Neuron (in vitro differentiated cells): ENCODE results near the gene GPR87.

Experiments used
- H2AFZ ChIP-seq: one replicate; pipeline ENCODE4 v1.6.1; 2013; ENCODE audit warnings: low read depth, mild to moderate bottlenecking, inconsistent platforms, low read length, moderate library complexity
- H3K27me3 ChIP-seq: one replicate; pipeline ENCODE4 v1.6.1; 2013; ENCODE audit warnings: low read length; ENCODE audit not compliant: insufficient read depth
- H3K36me3 ChIP-seq: one replicate; pipeline ENCODE4 v1.6.1; 2013; ENCODE audit warnings: low read length; ENCODE audit not compliant: insufficient read depth
- H3K4me1 ChIP-seq: one replicate; pipeline ENCODE4 v1.6.1; 2013; ENCODE audit warnings: low read length; ENCODE audit not compliant: insufficient read depth
- H3K4me3 ChIP-seq: 2 replicates; pipeline ENCODE4 v1.5.1; 2013; ENCODE audit warnings: mild to moderate bottlenecking, low read length, moderate library complexity
- H3K9me3 ChIP-seq: one replicate; pipeline ENCODE4 v1.6.1; 2013; ENCODE audit warnings: low read length

The GPR87 gene, protein sequence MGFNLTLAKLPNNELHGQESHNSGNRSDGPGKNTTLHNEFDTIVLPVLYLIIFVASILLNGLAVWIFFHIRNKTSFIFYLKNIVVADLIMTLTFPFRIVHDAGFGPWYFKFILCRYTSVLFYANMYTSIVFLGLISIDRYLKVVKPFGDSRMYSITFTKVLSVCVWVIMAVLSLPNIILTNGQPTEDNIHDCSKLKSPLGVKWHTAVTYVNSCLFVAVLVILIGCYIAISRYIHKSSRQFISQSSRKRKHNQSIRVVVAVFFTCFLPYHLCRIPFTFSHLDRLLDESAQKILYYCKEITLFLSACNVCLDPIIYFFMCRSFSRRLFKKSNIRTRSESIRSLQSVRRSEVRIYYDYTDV

DNA sequence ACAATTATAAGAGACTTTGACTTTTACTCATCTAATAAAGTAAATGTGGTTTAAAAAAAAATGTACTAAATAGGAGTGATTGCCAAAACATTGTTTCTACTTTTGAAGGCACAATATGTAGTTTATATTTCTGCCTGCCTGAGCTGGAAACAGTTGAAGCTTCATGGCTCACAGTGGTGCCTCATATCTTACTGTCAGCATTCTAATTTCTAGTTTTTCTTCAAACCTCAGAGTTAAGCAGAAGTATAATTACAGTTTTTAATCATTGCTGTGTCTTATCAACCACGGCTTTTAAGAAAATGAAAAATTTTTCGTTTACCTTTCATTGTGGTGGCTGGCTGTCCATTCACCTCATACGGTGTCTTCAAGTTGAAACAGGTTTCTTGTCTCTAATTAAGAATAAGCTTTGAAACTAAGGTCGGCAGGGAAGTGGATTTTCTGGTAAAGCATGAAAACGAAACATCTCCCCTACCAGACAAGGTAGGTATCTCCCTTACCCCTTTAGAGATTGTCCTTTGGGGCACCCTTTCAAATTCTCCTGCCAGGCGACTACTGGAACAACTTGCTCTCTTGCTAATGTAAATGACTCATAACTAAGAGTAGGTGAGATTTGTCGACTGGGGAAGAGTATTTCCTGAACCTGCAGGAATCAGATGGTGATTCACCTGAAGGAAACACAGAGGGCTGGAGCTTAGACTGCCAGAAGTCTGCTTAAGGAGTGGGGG lies at the start of gene GPR87:
Gene GPR87 (minus strand): TSS at position 554 of the 725 bp plus-strand sequence. CDS start 16,720 bp downstream, outside the sequence.
- H3K27me3 ChIP-seq, result no peaks in the 10 kb centered on the region
- H3K36me3 ChIP-seq, result no peaks in the 10 kb centered on the region
- H3K4me1 ChIP-seq, result no peaks in the 10 kb centered on the region
- no peak within 1 kb of the TSS for H3K4me3 ChIP-seq
- H3K9me3 ChIP-seq, result no peaks in the 10 kb centered on the region
- H2AFZ ChIP-seq, result no peak within 1 kb of the TSS

DNA sequence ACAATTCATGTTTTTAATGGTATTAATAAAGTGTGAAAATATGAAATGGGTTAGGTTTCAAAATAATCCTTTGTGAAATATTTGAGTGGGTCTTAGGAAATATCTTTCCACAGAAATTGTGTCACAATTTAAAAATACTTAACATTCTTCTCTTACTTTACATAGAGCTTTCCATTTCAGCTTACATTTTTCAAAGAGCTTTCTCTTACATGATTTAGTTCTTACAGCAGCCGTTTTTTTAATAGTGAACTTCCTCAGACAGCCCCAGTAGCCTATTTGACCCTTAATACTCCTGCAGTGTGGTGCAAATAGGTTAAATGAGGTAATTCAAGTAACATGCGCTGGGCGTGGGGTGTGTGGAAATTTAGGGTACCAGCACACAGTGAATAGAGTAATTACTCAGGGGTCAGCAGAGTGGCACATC lies 46.1 kb upstream of the GPR87 start:
- Histone ChIP-seq H3K4me1 (no peaks in the 10 kb centered on the region), H3K36me3 (no peaks in the 10 kb centered on the region), H3K27me3 (no peaks in the 10 kb centered on the region), H3K9me3 (no peaks in the 10 kb centered on the region), H2AFZ (no peak overlapping the region), H3K4me3 (no peak overlapping the region)

DNA sequence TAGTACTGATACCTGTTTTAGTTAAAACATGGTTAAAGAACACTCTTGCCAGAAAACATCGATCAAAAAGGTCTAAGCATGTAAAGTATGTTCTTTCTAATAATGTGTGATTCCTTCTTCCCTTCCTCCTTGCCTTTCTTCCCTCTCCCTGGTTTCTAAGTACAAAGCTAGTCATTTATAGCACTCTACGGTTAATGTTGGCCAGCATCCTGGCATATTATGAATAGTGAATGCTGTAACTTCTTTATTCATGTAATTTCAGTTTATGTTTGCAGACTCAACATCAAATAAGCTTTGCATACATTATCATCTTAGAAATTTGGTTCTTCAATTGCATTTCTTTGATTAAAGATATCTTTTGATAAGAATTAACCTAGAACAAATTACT lies 40.8 kb upstream of the GPR87 start:
- Histone ChIP-seq H3K9me3 (no peaks in the 10 kb centered on the region), H3K36me3 (no peaks in the 10 kb centered on the region), H2AFZ (no peak overlapping the region), H3K4me3 (no peak overlapping the region), H3K27me3 (no peaks in the 10 kb centered on the region), H3K4me1 (no peaks in the 10 kb centered on the region)

DNA sequence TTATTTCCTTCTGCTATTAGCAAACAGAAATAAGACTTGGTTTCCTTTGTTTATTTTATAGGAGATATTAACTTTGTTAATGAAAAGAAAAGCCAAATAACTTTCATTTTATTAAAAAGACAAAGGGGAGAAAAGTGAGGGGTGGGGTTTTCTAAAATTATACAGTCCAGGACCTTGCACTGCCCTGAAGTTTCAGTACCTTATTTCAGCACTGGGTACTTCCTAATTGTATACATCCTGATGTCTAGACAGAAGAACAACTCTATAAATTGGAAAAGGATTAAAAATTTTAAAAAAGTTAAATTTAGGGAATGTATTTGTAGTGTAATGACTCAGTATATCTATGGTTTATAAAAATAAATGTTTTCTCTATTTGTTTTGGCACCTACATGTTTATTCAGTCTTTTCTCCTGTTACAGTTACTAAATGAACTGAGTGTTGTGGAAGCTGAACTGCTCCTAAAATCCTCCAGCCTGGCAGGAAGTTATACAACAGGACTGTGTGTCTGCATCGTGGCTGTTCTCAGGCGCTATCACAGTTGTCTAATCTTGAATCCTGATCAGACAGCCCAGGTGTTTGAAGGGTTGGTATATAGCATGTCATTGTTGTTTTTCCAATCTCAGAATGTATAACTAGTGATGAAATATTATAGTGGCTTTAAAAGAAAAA lies 40.3 kb upstream of the GPR87 start:
- no peaks in the 10 kb centered on the region for H3K36me3 ChIP-seq
- no peak overlapping the region for H3K4me3 ChIP-seq

DNA sequence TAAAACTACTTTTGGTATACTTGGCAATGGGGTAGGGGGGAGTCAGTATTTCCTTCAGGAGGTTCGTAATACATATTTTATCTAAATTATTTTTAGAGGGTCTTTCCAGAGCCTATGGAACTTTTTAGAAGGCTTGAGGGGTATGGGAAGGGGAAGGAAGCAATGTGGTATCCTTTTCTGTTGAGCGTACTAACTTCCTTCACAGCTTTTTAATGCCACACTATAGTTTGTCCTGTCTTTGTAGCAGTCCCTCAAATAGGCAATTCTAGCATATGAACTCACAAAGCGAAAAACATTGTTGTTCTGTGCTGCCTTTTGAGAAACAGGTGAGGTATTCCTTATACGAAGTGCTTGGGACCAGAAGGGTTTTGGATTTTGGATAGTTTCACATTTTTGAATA lies 35.0 kb upstream of the GPR87 start:
- H3K36me3 ChIP-seq, result no peaks in the 10 kb centered on the region
- H2AFZ ChIP-seq, result no peak overlapping the region
- H3K9me3 ChIP-seq, result no peaks in the 10 kb centered on the region
- no peaks in the 10 kb centered on the region for H3K27me3 ChIP-seq
- H3K4me3 ChIP-seq, result no peak overlapping the region
- H3K4me1 ChIP-seq, result no peaks in the 10 kb centered on the region

More for the DNA sequence above, 40.3 kb upstream of the GPR87 start:
- Histone ChIP-seq H3K4me1 (no peaks in the 10 kb centered on the region), H2AFZ (no peak overlapping the region), H3K27me3 (no peaks in the 10 kb centered on the region), H3K9me3 (no peaks in the 10 kb centered on the region)

DNA sequence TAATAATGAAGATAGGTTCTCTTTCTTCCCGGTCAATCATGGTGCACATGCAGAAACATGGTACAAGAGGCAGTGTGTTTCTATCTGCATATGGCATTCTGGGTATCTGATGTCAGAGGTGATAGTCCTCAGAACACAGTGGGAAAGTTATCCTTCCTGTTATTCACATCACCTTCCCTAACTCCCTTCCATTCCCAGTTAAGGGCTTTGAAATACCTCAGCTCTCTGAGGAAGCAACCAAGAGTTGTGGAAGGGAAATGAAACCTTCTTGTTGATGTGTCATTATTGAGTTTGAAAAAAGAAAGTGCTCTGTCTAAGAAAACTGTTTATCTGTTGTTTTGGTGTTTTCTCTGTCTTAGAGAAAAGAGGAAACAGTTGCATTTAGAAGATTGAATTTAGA lies 34.6 kb upstream of the GPR87 start:
- no peak overlapping the region for H2AFZ ChIP-seq
- no peaks in the 10 kb centered on the region for H3K27me3 ChIP-seq
- H3K4me3 ChIP-seq, result no peak overlapping the region
- no peaks in the 10 kb centered on the region for H3K4me1 ChIP-seq
- H3K9me3 ChIP-seq, result no peaks in the 10 kb centered on the region
- no peaks in the 10 kb centered on the region for H3K36me3 ChIP-seq

DNA sequence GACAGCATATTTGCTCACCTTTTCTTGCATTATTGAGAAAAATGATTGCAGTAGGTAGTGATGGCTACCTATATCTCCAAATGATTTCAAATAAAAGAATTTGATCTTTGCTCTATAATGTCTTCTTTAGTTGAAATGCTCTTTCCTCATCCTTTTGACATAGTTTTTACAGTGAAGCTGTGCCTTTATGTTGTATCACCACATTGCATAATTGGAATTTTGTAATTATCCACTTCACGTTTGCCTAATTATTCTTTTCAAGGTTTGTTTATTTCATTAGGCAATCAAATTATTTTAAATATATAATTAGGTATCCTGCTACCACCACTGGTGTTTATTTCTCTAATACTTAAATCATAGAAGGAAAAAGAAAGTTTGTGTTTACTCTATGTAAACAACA lies 34.0 kb upstream of the GPR87 start:
- Histone ChIP-seq H3K4me3 (no peak overlapping the region), H3K27me3 (no peaks in the 10 kb centered on the region), H3K4me1 (no peaks in the 10 kb centered on the region), H3K36me3 (no peaks in the 10 kb centered on the region), H3K9me3 (no peaks in the 10 kb centered on the region), H2AFZ (no peak overlapping the region)

DNA sequence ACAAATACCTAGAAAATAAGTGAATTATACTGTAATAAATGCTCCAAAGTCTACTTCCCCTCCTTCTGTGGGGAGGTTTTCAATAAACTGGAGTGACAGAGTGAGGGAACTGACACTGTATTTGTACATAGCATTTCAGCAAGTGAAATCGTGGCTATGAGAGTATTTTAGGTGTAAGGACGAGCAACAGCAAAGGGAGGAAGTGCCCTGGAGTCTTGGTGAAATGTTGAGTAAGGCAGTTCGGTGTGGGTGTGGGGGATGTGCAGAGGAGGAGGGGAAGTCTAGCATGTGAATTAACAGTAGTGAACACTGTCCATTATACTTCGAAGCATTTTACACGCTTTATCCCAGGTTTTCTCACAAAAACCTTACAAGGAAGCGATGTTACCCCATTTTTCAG lies 30.8 kb upstream of the GPR87 start:
- H2AFZ ChIP-seq, result no peak overlapping the region
- no peaks in the 10 kb centered on the region for H3K36me3 ChIP-seq

DNA sequence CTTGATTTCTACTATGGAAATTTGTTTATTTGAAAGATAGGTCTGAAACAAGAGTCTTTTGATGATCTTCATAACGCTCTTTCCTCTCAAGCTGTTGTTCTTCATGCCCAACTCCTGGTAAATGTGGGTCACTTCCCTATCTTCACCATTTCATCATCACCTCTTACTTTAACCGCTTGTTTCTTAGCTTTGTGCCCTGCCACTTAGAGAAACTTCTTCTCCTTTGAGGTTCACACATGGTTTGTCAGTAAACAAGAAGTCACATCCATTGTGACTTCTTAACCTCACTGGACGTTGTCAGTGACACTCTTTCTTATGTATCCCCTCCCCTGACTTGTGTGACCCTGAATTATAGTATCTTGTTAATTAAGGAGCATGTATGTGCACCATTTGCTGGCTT lies 29.7 kb upstream of the GPR87 start:
- Histone ChIP-seq H3K27me3 (no peaks in the 10 kb centered on the region), H3K36me3 (no peaks in the 10 kb centered on the region), H3K4me3 (no peak overlapping the region), H3K4me1 (no peaks in the 10 kb centered on the region), H2AFZ (no peak overlapping the region), H3K9me3 (no peaks in the 10 kb centered on the region)

More for the DNA sequence above, 30.8 kb upstream of the GPR87 start:
- H3K4me3 ChIP-seq, result no peak overlapping the region
- H3K9me3 ChIP-seq, result no peaks in the 10 kb centered on the region
- H3K4me1 ChIP-seq, result no peaks in the 10 kb centered on the region
- no peaks in the 10 kb centered on the region for H3K27me3 ChIP-seq

DNA sequence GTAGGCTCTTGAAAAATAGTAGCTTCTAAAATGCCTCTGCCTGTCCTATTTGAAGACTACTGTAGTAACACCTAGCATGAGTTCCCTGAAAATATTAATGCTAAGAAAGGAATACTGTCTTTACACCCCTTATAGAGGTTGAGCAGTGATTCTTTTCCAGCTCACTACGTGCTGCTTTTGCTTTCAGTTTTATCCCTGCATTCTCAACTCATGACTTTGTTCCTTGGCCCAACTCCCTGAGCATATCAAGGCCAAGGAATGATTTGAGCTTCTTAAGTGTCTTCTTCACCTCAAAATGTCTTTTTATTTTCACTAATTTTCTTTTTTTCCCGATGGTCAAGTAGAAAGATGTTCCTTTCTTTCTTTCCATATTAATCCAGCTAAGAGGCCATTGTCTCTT lies 29.2 kb upstream of the GPR87 start:
- no peak overlapping the region for H3K4me3 ChIP-seq
- H3K9me3 ChIP-seq, result no peaks in the 10 kb centered on the region
- no peaks in the 10 kb centered on the region for H3K4me1 ChIP-seq
- H3K27me3 ChIP-seq, result no peaks in the 10 kb centered on the region
- no peak overlapping the region for H2AFZ ChIP-seq
- H3K36me3 ChIP-seq, result no peaks in the 10 kb centered on the region

DNA sequence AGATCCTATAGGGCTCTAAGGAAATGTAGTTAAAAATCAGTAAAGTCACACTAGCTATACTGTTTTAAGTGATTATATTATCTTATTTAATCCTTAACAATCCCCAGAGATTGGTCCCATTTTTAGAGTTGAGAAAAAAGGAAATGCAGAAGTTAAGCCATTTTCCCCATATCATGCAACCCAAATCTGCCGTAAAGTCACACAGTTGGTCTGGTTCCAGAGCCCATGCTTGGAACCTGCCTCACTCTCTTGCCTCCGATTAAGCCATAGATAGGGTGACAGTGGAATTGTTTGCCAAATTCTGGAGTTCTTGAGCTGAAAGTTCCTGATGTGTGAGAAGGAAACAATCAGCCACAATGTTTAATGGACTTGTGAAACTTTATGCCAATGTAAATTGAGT lies 15.1 kb upstream of the GPR87 start:
- Histone ChIP-seq H3K9me3 (no peaks in the 10 kb centered on the region), H3K36me3 (no peaks in the 10 kb centered on the region), H3K4me3 (no peak overlapping the region), H3K27me3 (no peaks in the 10 kb centered on the region), H2AFZ (no peak overlapping the region), H3K4me1 (no peaks in the 10 kb centered on the region)

DNA sequence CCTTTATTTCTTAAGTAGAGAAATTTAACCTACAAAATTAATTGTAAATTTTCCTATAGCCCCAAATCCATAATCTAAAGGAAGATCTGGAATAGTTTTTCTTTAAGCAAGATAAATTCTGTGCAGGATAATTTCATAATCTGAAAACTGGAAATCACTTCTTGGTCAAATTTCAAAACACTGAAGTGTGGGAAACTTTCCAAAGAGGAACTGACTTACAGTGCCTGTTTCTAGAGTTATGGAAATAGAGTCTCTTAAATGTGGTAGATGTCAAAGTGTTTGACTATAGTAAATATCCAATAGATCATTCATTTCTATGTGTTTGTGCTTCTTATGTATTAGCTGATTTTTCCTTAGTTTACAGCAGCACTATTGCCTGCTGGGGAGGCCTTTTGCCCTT lies 14.3 kb upstream of the GPR87 start:
- no peak overlapping the region for H2AFZ ChIP-seq
- no peaks in the 10 kb centered on the region for H3K4me1 ChIP-seq
- no peak overlapping the region for H3K4me3 ChIP-seq
- H3K9me3 ChIP-seq, result no peaks in the 10 kb centered on the region
- no peaks in the 10 kb centered on the region for H3K27me3 ChIP-seq
- no peaks in the 10 kb centered on the region for H3K36me3 ChIP-seq

DNA sequence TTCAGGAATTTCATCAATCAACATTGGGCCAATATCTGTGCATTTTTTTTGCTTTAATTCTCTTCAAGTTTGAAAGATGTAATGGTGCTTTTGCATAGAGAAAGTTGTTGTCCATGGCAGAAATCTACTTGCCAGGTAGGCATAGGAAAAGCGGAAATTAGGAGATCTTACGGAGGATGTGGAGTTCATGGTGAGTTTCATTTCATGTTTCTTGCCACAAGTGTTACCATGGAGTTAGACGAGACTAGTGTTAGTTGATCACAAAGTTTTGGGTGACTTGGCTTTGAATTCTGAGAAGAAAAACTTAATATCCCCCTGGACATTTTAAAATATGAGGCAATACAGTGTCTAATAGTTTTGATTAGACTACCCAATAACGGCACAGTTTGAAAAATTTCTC lies 13.8 kb upstream of the GPR87 start:
- H3K36me3 ChIP-seq, result no peaks in the 10 kb centered on the region
- no peaks in the 10 kb centered on the region for H3K4me1 ChIP-seq
- no peaks in the 10 kb centered on the region for H3K9me3 ChIP-seq
- H2AFZ ChIP-seq, result no peak overlapping the region
- H3K27me3 ChIP-seq, result no peaks in the 10 kb centered on the region
- H3K4me3 ChIP-seq, result no peak overlapping the region
